Kidney (tissue), 14 donors: ENCODE results near the gene CHKB. TPM values are rescaled to one million over a fixed set of nuclear protein-coding genes. Genes with fewer than 3 reads are reported as not detected.
A peak's percentile ranks its signal among the peaks of the same experiment; 100 is the strongest.

Experiments used
- DNase-seq, 5 donors: peaks; one replicate each; pipeline ENCODE4 v3.0.0-alpha.2; 2013 to 2020
- FAIRE-seq: peaks from 2 replicates; lab custom pipeline; 2012; peaks lifted over from hg19 to GRCh38; lab: Jason Lieb, UNC
- H3K27ac ChIP-seq, 2 donors: one replicate each; pipeline ENCODE4 v1.7.0; 2013; ENCODE audit warnings: low read depth in 2 of 2, low read length in 2 of 2, inconsistent platforms in 1 of 2
- H3K27me3 ChIP-seq: one replicate; pipeline ENCODE4 v1.7.1; 2013; ENCODE audit warnings: low read length, inconsistent platforms; ENCODE audit not compliant: control insufficient read depth, insufficient read depth
- H3K36me3 ChIP-seq, 3 donors: one replicate each; pipeline versions ENCODE4 v1.7.0 to v1.7.1; 2013; ENCODE audit warnings: low read length in 3 of 3, control low read depth in 1 of 3, inconsistent platforms in 1 of 3; ENCODE audit not compliant: insufficient read depth in 3 of 3, control insufficient read depth in 2 of 3
- H3K4me1 ChIP-seq, 3 donors: one replicate each; pipeline versions ENCODE4 v1.7.0 to v1.7.1; 2013; ENCODE audit warnings: low read length in 3 of 3, inconsistent platforms in 1 of 3, low read depth in 1 of 3; ENCODE audit not compliant: control insufficient read depth in 2 of 3, insufficient read depth in 2 of 3
- H3K4me3 ChIP-seq, 3 donors: one replicate each; pipeline versions ENCODE4 v1.7.0 to v1.8.1; 2013; ENCODE audit warnings: low read length in 3 of 3, control low read depth in 1 of 3, inconsistent platforms in 1 of 3
- H3K9ac ChIP-seq, 3 donors: one replicate each; pipeline versions ENCODE4 v1.7.0 to v1.7.1; 2013; ENCODE audit warnings: low read length in 3 of 3, control low read depth in 1 of 3, inconsistent platforms in 1 of 3
- H3K9me3 ChIP-seq, 3 donors: one replicate each; pipeline versions ENCODE4 v1.7.0 to v1.7.1; 2013; ENCODE audit warnings: low read length in 3 of 3, control low read depth in 1 of 3, inconsistent platforms in 1 of 3; ENCODE audit not compliant: control insufficient read depth in 2 of 3, insufficient read depth in 1 of 3
- intact Hi-C: fragments of 100-400 bp; cut with DNase I; formaldehyde crosslinking; loops from one replicate; pipeline ENCODE4 v1.11.1; 2022
- polyA plus RNA-seq: library from polyadenylated mRNA; stranded (reverse); fragments of 350-450 nt; fragmentation: Illumina TruSeq; extraction: RNeasy Lipid Tissue Mini Kit (QIAGEN cat#74804); gene quantifications from one replicate; pipeline ENCODE4 v1.2.3, GENCODE V29; 2014; ENCODE audit warnings: low read depth, low replicate concordance; ENCODE audit not compliant: insufficient read depth
- total RNA-seq: library from RNA; stranded (reverse); fragmentation: NEBNext Ultra II Directional; extraction: Animal tissue kit (Norgen Biotek cat#: 25700); gene quantifications from one replicate; pipeline ENCODE4 v1.2.1, GENCODE V29; 2021
- TF ChIP-seq, protein P1 (sequence below): IDR thresholded peaks from 3 replicates; pipeline ENCODE4 v1.5.1; 2012; ENCODE audit warnings: mild to moderate bottlenecking, moderate library complexity, borderline replicate concordance; ENCODE audit not compliant: insufficient read depth; ENCODE audit errors: extremely low read depth
- donor health status: control.
- donor health status: control.
- donor health status: control.
- donor health status: control.
- donor health status: control.
- donor health status: DM: yes; HTN: yes; CAD: no.
- donor health status: Normal renal cell carcinoma (clear cell type).

CHKB gene
- total and polyA plus RNA-seq, 2 donors from 2014 or later: 73.0 to 91.7 TPM

DNA sequence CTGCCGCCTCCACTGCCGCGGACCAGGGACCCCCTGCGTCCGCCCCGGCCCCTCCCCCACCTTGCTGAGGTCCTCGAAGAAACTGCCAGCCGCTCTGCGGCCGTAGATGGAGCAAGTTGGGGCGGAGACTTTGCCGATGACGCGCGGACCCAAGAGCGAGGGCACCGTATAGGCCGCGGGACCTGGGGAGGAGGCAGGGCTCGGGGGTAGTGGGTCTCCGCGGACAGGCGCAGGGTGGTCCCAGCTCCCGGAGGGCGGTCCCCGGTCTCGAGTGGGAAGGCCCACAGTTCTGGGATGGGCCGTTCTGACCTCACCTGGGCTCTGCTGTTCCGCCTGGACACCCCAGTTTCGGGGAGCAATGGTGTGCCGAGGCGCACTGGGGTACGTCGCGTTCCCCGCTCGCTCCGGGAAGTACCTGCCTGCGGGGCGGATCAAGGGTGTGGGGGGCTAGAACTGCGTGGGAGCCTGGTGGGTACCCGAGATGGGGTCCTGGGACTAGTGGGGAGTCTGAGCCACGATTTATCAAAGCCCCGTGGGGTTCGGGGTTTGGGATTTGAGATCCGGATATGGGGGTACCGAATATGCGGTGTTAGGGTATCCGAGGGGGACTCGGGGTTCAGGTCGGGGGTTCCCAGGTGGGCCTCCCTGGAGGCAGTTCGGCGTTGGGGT lies 51.6 kb downstream of the CHKB start:
- H3K27ac ChIP-seq: peak overlapping the region; percentile 87 to 96
- peak overlapping the region in 2 of 3 donors; percentile 69 for H3K9ac ChIP-seq
- H3K36me3 ChIP-seq: no peaks in the 10 kb centered on the region
- TF ChIP-seq, protein P1, sequence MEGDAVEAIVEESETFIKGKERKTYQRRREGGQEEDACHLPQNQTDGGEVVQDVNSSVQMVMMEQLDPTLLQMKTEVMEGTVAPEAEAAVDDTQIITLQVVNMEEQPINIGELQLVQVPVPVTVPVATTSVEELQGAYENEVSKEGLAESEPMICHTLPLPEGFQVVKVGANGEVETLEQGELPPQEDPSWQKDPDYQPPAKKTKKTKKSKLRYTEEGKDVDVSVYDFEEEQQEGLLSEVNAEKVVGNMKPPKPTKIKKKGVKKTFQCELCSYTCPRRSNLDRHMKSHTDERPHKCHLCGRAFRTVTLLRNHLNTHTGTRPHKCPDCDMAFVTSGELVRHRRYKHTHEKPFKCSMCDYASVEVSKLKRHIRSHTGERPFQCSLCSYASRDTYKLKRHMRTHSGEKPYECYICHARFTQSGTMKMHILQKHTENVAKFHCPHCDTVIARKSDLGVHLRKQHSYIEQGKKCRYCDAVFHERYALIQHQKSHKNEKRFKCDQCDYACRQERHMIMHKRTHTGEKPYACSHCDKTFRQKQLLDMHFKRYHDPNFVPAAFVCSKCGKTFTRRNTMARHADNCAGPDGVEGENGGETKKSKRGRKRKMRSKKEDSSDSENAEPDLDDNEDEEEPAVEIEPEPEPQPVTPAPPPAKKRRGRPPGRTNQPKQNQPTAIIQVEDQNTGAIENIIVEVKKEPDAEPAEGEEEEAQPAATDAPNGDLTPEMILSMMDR: no peak
- FAIRE-seq: no peak
- peak in 4 of 5 donors; percentile 72 to 97 (median 79) for DNase-seq
- intact Hi-C loops: no loop called here
- peaks cover 7% of the 10 kb centered on the region for H3K27me3 ChIP-seq
- peak overlapping the region in 2 of 3 donors; percentile 50 to 56 for H3K4me3 ChIP-seq
- H3K4me1 ChIP-seq: peaks cover 0 to 19% (median 0%) of the 10 kb centered on the region in 3 donors
- no peaks in the 10 kb centered on the region for H3K9me3 ChIP-seq

DNA sequence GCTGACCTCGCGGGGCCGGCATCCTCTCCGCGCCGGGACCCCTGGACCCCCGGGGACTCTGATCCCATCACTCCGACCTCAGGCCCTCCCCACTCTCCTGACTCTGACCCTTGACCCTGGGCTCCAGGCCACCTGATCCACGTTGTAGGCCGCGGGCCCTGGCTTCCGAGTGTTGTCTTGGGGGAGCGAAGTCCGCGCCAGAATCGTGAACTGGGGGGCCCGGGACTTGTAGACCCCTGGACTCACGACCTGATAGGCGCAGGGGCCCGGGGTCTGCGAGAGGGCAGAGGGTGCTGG lies 52.1 kb downstream of the CHKB start:
- peaks cover 0 to 19% (median 0%) of the 10 kb centered on the region in 3 donors for H3K4me1 ChIP-seq
- no peaks in the 10 kb centered on the region for H3K36me3 ChIP-seq
- no peaks in the 10 kb centered on the region for H3K9me3 ChIP-seq
- FAIRE-seq (no peak), DNase-seq (peak in 1 of 5 donors; percentile 87)
- peak overlapping the region; percentile 87 to 96 for H3K27ac ChIP-seq
- peaks cover 7% of the 10 kb centered on the region for H3K27me3 ChIP-seq
- intact Hi-C loops: no loop called here
- TF ChIP-seq, protein P1: no peak
- H3K4me3 ChIP-seq: peak overlapping the region in 2 of 3 donors; percentile 24 to 56
- peak overlapping the region in 1 of 3 donors; percentile 73 for H3K9ac ChIP-seq

DNA sequence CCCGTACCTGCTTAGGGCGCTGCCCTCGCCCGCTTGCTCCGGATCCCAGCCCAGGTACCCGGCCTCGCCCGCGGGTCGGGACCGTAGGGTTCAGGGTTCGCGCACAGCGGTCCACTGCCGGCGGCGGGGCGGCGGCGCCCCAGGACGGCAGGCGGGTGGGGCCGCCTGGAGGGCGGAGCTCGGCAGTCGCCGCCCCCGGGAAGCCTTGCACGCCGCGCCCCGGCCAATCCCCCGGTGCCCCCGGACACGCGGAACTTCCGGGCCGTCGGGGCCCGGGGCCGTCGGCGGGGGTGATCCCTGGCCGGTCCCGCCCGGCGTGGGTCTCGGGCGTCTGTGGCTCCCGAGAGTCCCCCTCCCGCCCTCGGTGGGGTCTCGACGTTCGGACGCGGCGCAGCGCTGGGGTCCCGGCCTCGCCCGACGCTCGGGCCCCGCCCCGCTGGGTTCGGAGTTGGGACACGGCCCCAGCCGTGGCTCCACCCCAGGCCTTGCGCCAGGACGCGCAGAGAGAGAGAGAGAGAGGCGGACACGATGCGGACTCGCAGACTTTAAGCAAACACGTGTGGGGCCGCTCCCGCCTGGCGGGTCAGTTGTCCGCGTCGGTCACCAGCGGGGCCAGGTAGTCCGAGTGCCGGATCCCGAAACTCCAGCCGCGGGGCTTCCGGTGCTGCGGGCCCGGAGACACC lies 52.6 kb downstream of the CHKB start, which contains the start of gene TYMP:
TSS of gene TYMP (minus strand) at position 116 of the 683 bp plus-strand sequence. CDS start 303 bp downstream, outside the sequence.
- Histone ChIP-seq H3K9me3 (no peaks in the 10 kb centered on the region), H3K36me3 (no peaks in the 10 kb centered on the region), H3K27me3 (peaks cover 7% of the 10 kb centered on the region), H3K9ac (peak within 1 kb of the TSS in 2 of 3 donors; percentile 69 to 73), H3K4me1 (peaks cover 0 to 19% (median 0%) of the 10 kb centered on the region in 3 donors), H3K27ac (peak within 1 kb of the TSS; percentile 87 to 96), H3K4me3 (peak within 1 kb of the TSS in 2 of 3 donors; percentile 45 to 56)
- DNase-seq: peak in 3 of 5 donors; percentile 41 to 97 (median 65)
- no peak for FAIRE-seq
- intact Hi-C loops: no loop called here
- TF ChIP-seq, protein P1: no peak
